Activated CD4-positive, alpha-beta memory T cell treated with anti-CD3 and anti-CD28 coated beads, Interleukin-2, amount 10 ng/mL, durations not matched to agents 7 days and 5 days (primary cell): Measurements from ENCODE around the gene TRMO. TPM values are rescaled to one million over a fixed set of nuclear protein-coding genes. Genes with fewer than 3 reads are reported as not detected.
A peak's percentile ranks its signal among the peaks of the same experiment; 100 is the strongest.
"Not testable (repeated sequence)": the region's sequence is repeated elsewhere in the genome, so short reads cannot be mapped to it uniquely, and the experiment has no call there.

Source experiments
- CTCF ChIA-PET: fragments of 350-600 bp; sonication (Branson Sonifier 250); formaldehyde crosslinking; loops from one replicate; lab custom pipeline; 2021; ENCODE audit warnings: antibody characterized with exemption, inconsistent platforms; lab: Charles Lee
- POLR2A ChIA-PET: fragments of 350-600 bp; sonication (Branson Sonifier 250); formaldehyde crosslinking; loops from one replicate; lab custom pipeline; 2021; ENCODE audit warnings: antibody characterized with exemption; lab: Charles Lee
- DNase-seq: peaks from one replicate; pipeline ENCODE4 v3.0.0-alpha.2; 2020
- H3K27ac Mint-ChIP-seq: one replicate; pipeline ENCODE4 v1.8.0; 2021; ENCODE audit warnings: mild to moderate bottlenecking, mixed read lengths
- H3K27me3 Mint-ChIP-seq: one replicate; pipeline ENCODE4 v1.8.0; 2021; ENCODE audit warnings: mixed read lengths
- H3K36me3 Mint-ChIP-seq: one replicate; pipeline ENCODE4 v1.8.0; 2021; ENCODE audit warnings: low read depth, mixed read lengths
- H3K4me1 Mint-ChIP-seq: one replicate; pipeline ENCODE4 v1.8.0; 2021; ENCODE audit warnings: mixed read lengths
- H3K4me3 Mint-ChIP-seq: one replicate; pipeline ENCODE4 v1.8.0; 2021; ENCODE audit warnings: mild to moderate bottlenecking, mixed read lengths
- H3K9me3 Mint-ChIP-seq: one replicate; pipeline ENCODE4 v1.8.0; 2021; ENCODE audit warnings: mixed read lengths
- total RNA-seq, 2 experiments: library from RNA; stranded (reverse); gene quantifications; one replicate each; pipeline ENCODE4 v1.2.3, GENCODE V29; 2021

Gene TRMO
- total RNA-seq, 2 experiments from 2014 or later: 25.4 to 27.4 TPM

DNA sequence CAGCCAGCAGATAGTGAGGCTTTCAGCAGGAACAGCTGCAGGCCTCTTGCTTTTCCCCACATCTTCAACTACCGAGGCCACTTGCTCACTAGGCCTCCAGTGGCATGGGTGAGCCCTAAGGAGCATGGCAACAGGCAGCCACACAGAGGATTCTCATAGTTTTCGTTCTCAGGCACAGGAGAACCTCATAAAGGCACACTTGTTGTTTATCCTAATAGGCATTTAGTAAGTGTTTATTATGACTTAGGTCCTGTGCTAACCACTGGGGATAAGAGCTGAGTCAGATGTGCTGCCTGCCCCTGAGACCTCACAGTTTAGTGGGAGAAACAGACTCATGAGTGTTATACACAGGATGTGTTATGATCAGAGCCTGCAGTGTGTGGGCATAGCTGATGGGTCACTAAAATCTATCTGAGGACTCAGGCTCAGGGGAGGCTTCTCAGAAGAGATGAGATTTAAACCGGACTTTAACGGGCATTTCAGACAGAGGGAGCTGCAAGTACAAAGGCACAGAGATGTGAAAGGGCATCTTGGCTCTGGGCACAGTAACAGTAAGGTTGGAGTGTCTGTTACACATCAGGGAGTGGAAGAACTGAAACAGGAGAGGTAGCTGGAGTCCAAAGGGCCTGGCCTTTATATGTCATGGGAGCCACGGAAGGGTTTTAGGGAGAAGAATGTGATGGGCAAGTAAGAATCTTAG, 36.7 kb upstream of the TRMO start:
- CTCF ChIA-PET: interaction anchor here (1.1 to 3.3 kb wide), 3 partner anchors 33 to 69 kb away, joined by 3 to 25 read pairs (median 4); partner anchors contain the start of gene TRMO
- H3K4me1 Mint-ChIP-seq: peaks cover 13% of the 10 kb centered on the region
- no peaks in the 10 kb centered on the region for H3K27me3 Mint-ChIP-seq
- no peaks in the 10 kb centered on the region for H3K36me3 Mint-ChIP-seq
- H3K27ac Mint-ChIP-seq: no peak overlapping the region
- H3K9me3 Mint-ChIP-seq: no peaks in the 10 kb centered on the region
- DNase-seq: no peak
- no peak overlapping the region for H3K4me3 Mint-ChIP-seq
- POLR2A ChIA-PET: interaction anchor here (2.2 to 2.8 kb wide), 2 partner anchors 24 to 37 kb away, joined by 6 to 10 read pairs; partner anchors contain the start of genes ANP32B and TRMO

DNA sequence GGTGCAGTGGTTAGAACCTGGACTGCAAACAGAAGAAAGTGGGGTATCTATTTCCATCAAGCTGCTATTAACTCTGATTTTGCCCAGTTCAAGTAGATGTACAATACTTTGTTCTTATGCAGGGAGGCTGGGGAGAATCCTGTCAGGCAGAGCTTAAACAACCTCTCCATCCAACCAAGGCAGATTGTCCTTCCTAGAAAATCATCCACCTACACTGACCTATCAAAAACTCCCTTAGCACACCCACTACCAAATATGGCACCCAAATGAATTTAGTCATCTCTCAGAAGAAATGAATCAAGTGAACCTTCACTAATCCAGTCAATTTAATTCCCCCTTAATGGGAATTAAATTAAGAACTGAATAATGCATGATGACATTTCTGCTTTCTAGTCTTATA, 34.0 kb upstream of the TRMO start:
- no peak for DNase-seq
- ChIA-PET CTCF (interaction anchor here (0.6 to 5.1 kb wide), 7 partner anchors 11 to 118 kb away, joined by 3 to 57 read pairs (median 3); partner anchors contain the start of genes ANP32B and TRMO), POLR2A (interaction anchor here (0.6 to 1.4 kb wide), 3 partner anchors 26 to 86 kb away, joined by 3 to 4 read pairs (median 4); partner anchors contain the start of gene ANP32B)
- H3K27ac Mint-ChIP-seq: no peak overlapping the region
- H3K4me1 Mint-ChIP-seq: peaks cover 7% of the 10 kb centered on the region
- no peaks in the 10 kb centered on the region for H3K9me3 Mint-ChIP-seq
- H3K4me3 Mint-ChIP-seq: no peak overlapping the region
- no peaks in the 10 kb centered on the region for H3K27me3 Mint-ChIP-seq
- no peaks in the 10 kb centered on the region for H3K36me3 Mint-ChIP-seq

- Mint-ChIP-seq H3K9me3 (no peaks in the 10 kb centered on the region), H3K4me3 (no peak overlapping the region), H3K36me3 (no peaks in the 10 kb centered on the region), H3K4me1 (peaks cover 11% of the 10 kb centered on the region), H3K27me3 (peaks cover 8% of the 10 kb centered on the region), H3K27ac (no peak overlapping the region)
- ChIA-PET CTCF (interaction anchor here (0.9 to 5.1 kb wide), 9 partner anchors 8 to 80 kb away, joined by 3 to 57 read pairs (median 5); partner anchors contain the start of gene TRMO), POLR2A (interaction anchor here (0.8 to 1.6 kb wide), 2 partner anchors 29 to 32 kb away, joined by 4 to 6 read pairs; partner anchors contain the start of genes ANP32B and TRMO)
- peak; percentile 60 for DNase-seq
These were observed 32.3 kb upstream of the TRMO start for GRCh38 chr9:97954550-97954989.

DNA sequence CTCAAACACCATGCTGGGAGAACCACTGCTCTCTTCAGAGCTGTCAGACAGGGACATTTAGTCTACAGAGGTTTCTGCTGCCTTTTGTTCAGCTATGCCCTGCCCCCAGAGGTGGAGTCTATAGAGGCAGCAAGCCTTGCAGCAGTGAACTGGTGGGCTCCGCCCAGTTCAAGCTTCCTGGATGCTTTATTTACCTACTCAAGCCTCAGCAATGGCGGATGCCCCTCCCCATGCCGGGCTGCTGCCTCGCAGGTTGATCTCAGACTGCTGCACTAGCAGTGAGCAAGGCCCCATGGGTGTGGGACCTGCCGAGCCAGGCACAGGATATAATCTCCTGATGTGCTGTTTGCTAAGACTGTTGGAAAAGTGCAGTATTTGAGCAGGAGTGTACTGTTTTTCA, 28.6 kb upstream of the TRMO start:
- H3K36me3 Mint-ChIP-seq, H3K9me3 Mint-ChIP-seq, H3K4me3 Mint-ChIP-seq, H3K4me1 Mint-ChIP-seq, H3K27ac Mint-ChIP-seq: not testable (repeated sequence)
- H3K27me3 Mint-ChIP-seq: peaks cover 38% of the 10 kb centered on the region
- ChIA-PET CTCF (interaction anchor here (1.2 to 1.7 kb wide), 3 partner anchors 25 to 29 kb away, joined by 4 to 8 read pairs (median 7); partner anchors contain the start of gene TRMO), POLR2A (interaction anchor here (1.7 kb wide), 1 partner anchor 33 kb away, joined by 4 read pairs; no protein-coding TSS in a partner anchor)
- peak; percentile 51 for DNase-seq

DNA sequence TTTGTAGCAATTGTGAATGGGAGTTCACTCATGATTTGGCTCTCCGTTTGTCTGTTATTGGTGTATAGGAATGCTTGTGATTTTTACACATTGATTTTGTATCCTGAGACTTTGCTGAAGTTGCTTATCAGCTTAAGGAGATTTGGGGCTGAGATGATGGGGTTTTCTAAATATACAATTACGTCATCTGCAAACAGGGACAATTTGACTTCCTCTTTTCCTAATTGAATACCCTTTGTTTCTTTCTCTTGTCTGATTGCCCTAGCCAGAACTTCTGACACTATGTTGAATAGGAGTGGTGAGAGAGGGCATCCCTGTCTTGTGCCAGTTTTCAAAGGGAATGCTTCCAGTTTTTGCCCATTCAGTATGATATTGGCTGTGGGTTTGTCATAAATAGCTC, 24.8 kb upstream of the TRMO start:
- H3K4me3 Mint-ChIP-seq, POLR2A ChIA-PET, H3K4me1 Mint-ChIP-seq, CTCF ChIA-PET, DNase-seq, H3K9me3 Mint-ChIP-seq, H3K36me3 Mint-ChIP-seq, H3K27ac Mint-ChIP-seq: not testable (repeated sequence)
- peaks cover 38% of the 10 kb centered on the region for H3K27me3 Mint-ChIP-seq

- H3K4me3 Mint-ChIP-seq, POLR2A ChIA-PET, H3K27ac Mint-ChIP-seq, H3K9me3 Mint-ChIP-seq, DNase-seq, H3K36me3 Mint-ChIP-seq, CTCF ChIA-PET, H3K4me1 Mint-ChIP-seq: not testable (repeated sequence)
- H3K27me3 Mint-ChIP-seq: peaks cover 44% of the 10 kb centered on the region
These were observed 23.2 kb upstream of the TRMO start for GRCh38 chr9:97945470-97945869.

DNA sequence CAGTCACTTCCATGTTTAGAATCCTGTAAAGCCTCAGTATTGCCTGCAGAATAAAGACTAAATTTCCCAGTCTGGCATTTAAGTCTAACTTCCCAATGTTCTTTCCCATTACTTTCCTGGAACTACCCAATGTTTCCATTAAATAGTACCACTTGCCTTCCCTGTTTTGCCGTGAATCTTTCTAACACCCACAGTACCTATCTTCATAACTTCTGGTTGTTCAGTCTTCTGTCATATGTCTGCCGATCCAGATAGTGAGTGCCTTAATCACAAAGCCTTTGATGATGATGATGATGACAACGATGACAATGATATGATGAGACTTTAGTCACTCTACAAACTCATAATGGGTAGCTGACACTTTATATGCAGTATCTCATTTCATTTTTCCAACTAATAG, 22.3 kb upstream of the TRMO start:
- ChIA-PET POLR2A (no interaction called here), CTCF (interaction anchor here (3.3 kb wide), 1 partner anchor 21 kb away, joined by 15 read pairs; the partner anchor contains the start of gene TRMO)
- Mint-ChIP-seq H3K36me3 (no peaks in the 10 kb centered on the region), H3K27ac (no peak overlapping the region), H3K4me1 (no peaks in the 10 kb centered on the region), H3K27me3 (peaks cover 37% of the 10 kb centered on the region), H3K9me3 (no peaks in the 10 kb centered on the region), H3K4me3 (no peak overlapping the region)
- no peak for DNase-seq

GRCh38 chr9:97943308-97943855, 21.1 kb upstream of the TRMO start:
- Mint-ChIP-seq H3K4me1 (peaks cover 5% of the 10 kb centered on the region), H3K4me3 (no peak overlapping the region), H3K9me3 (no peaks in the 10 kb centered on the region), H3K36me3 (no peaks in the 10 kb centered on the region), H3K27me3 (peaks cover 27% of the 10 kb centered on the region), H3K27ac (no peak overlapping the region)
- ChIA-PET CTCF (interaction anchor here (3.3 kb wide), 1 partner anchor 20 kb away, joined by 15 read pairs; the partner anchor contains the start of gene TRMO), POLR2A (interaction anchor here (1.2 to 1.4 kb wide), 3 partner anchors 14 to 40 kb away, joined by 3 to 6 read pairs (median 4); partner anchors contain the start of genes ANP32B and TRMO)
- DNase-seq: no peak

- DNase-seq: no peak
- H3K36me3 Mint-ChIP-seq: no peaks in the 10 kb centered on the region
- H3K4me1 Mint-ChIP-seq: peaks cover 17% of the 10 kb centered on the region
- peaks cover 9% of the 10 kb centered on the region for H3K27me3 Mint-ChIP-seq
- ChIA-PET POLR2A (no interaction called here), CTCF (interaction anchor here (1.7 kb wide), 1 partner anchor 12 kb away, joined by 4 read pairs; no protein-coding TSS in a partner anchor)
- no peak overlapping the region for H3K4me3 Mint-ChIP-seq
- no peak overlapping the region for H3K27ac Mint-ChIP-seq
- H3K9me3 Mint-ChIP-seq: no peaks in the 10 kb centered on the region
These were observed 19.0 kb upstream of the TRMO start for GRCh38 chr9:97941323-97941722.

GRCh38 chr9:97940741-97941140, 18.4 kb upstream of the TRMO start:
- Mint-ChIP-seq H3K9me3 (no peaks in the 10 kb centered on the region), H3K4me1 (peaks cover 17% of the 10 kb centered on the region), H3K4me3 (no peak overlapping the region), H3K27ac (no peak overlapping the region), H3K36me3 (no peaks in the 10 kb centered on the region), H3K27me3 (peaks cover 6% of the 10 kb centered on the region)
- DNase-seq: no peak
- ChIA-PET CTCF (interaction anchor here (1.6 to 1.7 kb wide), 2 partner anchors 11 to 16 kb away, joined by 4 to 5 read pairs; no protein-coding TSS in a partner anchor), POLR2A (no interaction called here)

DNA sequence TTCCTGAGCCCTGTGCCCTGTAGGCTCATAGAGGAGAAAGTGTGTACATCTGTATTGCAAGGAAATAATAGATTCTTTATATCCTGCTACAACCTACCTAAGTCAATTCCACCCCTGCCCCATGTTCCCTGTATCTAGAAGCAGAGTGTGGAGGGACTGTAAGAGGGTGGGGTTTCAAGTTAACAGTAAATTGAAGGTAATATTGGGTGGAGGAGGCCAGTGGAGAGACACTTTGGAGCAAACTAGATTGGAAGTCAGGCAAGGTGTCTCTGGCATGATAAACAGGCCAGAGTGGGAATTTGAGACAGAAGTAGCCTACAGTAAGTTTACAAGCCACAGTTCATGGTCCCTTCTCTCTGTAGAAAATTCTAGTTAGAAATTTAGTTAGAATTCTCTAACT, 17.9 kb upstream of the TRMO start:
- POLR2A ChIA-PET: no interaction called here

DNA sequence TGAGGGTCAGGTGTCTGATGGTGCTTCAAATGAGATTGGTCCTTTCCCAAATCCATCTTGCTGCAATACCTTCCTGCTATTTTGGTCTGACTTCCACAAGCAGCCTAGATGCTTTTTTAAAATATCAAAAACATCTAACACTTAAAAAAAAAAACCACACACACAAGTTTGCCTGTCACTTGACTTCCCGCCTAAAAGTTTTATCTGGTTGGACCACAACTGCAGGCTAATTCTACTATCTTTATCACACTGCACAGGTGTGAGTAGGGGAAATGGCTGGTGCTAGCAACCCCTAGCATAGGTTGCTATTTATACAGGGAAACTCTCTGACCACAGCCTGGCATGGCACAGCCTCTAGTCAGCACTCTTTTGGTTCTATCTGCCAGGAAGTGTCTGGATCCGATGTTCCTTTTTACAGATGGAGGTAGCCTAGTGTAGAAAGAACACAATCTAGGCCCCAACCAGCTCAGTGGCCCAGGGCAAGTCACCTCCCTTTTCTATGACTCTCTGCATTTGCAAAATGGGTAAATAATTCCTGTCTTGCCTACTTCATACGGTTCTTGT, 15.9 kb upstream of the TRMO start, which contains the start of gene HEMGN:
TSS of gene HEMGN (minus strand) at position 92 of the 564 bp plus-strand sequence. CDS start at position 56, 36 bp downstream.
- H3K27ac Mint-ChIP-seq: peak within 1 kb of the TSS; percentile 47
- ChIA-PET POLR2A (interaction anchor here (0.7 to 4.4 kb wide), 3 partner anchors 16 to 318 kb away, joined by 3 to 16 read pairs (median 9); partner anchors contain the start of genes ANP32B, TBC1D2 and TRMO), CTCF (no interaction called here)
- no peaks in the 10 kb centered on the region for H3K9me3 Mint-ChIP-seq
- H3K36me3 Mint-ChIP-seq: no peaks in the 10 kb centered on the region
- H3K4me1 Mint-ChIP-seq: peaks cover 17% of the 10 kb centered on the region
- H3K4me3 Mint-ChIP-seq: no peak within 1 kb of the TSS
- peak; percentile 49 for DNase-seq
- H3K27me3 Mint-ChIP-seq: peaks cover 6% of the 10 kb centered on the region

More for the DNA sequence above, 17.9 kb upstream of the TRMO start:
- Mint-ChIP-seq H3K27me3 (peaks cover 6% of the 10 kb centered on the region), H3K36me3 (no peaks in the 10 kb centered on the region), H3K27ac (no peak overlapping the region), H3K9me3 (no peaks in the 10 kb centered on the region), H3K4me1 (peaks cover 17% of the 10 kb centered on the region), H3K4me3 (no peak overlapping the region)
- CTCF ChIA-PET: interaction anchor here (1.6 kb wide), 1 partner anchor 16 kb away, joined by 5 read pairs; no protein-coding TSS in a partner anchor
- no peak for DNase-seq
